GM19351 (cell line): ENCODE results near the gene B3GNT3.

ENCODE experiments used
- ATAC-seq: cut with Tn5 transposase; IDR thresholded peaks from one replicate; pipeline ENCODE4 v1.9.1; 2021; ENCODE audit warnings: mild to moderate bottlenecking, moderate library complexity; ENCODE audit not compliant: unreplicated experiment

B3GNT3 gene

DNA sequence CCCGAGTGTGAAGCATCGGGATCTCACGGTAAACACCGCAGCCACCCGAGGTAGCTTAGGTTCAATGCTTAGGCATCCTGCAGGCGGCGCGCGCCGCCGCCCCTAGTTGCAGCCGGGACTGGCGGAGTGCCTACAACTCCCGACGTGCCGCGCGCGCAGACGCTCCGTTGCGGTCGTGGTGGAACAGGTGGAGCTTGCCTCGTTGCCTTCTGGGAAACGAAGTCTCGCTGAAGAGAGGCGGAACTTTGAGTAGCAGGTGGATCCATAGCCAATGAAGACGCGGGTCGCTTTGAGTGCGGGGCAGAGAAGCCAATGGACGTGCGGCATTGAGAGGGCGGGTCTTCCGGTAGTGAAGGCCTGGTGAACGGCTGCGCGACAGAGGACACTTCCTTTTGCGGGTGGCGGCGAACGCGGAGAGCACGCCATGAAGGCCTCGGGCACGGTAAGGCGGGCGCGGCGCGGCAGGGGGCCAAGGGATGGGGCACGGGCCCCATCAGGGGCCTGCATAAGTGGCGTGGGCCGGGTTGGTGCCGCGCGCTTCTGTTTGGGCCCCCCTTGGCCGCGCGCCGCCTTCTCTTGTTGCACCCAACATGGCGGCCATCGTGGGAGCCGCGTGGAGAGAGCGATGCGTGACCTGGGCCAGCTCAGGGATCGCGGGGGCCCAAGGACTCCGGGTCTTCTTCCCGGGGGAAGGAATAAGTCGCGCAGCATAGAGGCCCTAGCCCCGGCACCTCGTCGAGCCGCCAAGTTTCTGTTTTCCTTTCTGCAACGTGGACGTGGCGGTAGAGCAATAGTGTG, 64.8 kb downstream of the B3GNT3 start, which contains the start of gene RPL18A:
TSS of gene RPL18A (plus strand) at position 378 of the 798 bp plus-strand sequence. CDS start at position 425, 47 bp downstream.
- ATAC-seq = peak; percentile 86

DNA sequence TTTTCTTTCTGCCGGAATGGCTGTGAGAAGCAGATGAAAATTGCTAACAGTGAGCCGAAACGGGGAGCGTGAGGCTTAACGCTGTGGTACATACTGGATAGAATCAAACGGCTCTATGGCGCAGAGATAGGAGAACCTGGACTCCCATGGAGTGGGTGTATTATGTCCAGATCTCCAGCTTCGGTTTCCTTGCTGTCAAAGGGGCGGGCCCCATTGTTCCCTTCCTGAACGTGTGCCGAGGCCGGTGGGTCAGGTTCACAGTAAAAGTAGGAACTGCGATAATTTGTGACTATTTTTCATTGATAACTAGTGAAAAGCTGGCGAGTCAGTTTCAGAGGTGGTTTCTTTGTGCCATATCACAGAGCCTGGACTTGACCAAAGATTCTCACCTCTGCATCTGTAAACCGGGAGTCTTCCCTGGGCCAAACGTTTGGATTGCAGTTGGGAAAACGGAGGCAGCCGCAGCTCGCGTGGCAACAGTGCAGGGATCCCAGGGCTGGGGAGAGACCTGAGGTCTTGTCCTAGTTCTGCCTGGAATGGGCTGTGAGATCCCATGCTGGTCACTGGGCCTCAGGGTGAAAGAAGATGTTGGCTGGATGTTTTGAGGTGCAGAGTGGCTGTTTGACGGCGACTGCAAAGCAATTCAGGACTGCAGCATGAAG, 65.5 kb downstream of the B3GNT3 start:
- ATAC-seq = no peak

DNA sequence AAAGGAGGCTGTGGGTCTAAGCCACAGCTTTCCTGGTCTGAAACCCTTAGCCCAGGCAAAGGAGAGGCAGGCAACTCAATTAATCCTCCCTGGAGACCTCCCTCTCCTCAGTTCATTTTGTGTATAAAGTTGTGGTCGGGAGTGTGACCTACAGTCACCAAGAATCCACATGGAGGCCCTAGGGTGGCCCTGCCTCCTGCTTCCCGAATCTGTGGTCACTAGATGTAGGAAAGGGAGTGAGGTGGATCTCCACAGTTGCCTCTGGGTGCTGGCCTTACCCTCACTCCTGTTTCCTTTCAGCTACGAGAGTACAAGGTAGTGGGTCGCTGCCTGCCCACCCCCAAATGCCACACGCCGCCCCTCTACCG, 66.0 kb downstream of the B3GNT3 start:
- no peak for ATAC-seq

DNA sequence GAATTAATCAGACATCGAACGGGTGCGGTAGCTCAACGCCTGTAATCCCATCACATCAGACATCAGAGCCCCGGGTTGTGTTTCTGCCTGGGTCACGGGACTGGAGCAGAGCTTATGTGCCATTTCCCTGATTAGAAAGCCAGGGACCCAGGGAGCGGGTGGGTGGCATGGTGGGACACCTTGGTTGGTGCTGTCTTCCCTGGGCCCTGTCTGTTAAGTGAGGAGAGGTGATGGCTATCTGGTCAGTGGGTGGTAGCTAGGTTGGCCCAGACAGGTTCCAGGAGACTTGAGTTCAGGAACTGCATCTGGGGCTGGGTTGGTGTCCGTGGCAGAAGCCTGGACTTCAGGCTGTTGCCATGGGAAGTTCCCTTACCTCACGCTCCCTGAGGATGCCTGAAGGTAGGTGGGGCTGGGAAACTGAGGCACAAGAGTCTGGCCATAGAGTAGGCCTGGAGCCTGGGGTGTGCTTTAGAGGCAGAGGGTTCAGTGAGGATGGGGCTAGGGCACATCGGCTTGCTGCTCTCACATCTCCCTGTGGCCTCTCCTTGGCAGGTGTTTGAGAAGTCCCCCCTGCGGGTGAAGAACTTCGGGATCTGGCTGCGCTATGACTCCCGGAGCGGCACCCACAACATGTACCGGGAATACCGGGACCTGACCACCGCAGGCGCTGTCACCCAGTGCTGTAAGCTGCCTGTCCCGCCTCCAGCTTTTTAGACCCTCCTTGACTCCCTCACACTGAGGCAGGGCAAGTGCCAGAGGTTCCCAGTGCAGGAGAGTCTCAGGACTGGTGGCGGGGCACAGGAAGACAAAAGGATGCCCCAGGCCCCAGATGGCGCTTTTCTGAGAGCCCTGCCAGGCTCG, 66.8 kb downstream of the B3GNT3 start:
- ATAC-seq = no peak

DNA sequence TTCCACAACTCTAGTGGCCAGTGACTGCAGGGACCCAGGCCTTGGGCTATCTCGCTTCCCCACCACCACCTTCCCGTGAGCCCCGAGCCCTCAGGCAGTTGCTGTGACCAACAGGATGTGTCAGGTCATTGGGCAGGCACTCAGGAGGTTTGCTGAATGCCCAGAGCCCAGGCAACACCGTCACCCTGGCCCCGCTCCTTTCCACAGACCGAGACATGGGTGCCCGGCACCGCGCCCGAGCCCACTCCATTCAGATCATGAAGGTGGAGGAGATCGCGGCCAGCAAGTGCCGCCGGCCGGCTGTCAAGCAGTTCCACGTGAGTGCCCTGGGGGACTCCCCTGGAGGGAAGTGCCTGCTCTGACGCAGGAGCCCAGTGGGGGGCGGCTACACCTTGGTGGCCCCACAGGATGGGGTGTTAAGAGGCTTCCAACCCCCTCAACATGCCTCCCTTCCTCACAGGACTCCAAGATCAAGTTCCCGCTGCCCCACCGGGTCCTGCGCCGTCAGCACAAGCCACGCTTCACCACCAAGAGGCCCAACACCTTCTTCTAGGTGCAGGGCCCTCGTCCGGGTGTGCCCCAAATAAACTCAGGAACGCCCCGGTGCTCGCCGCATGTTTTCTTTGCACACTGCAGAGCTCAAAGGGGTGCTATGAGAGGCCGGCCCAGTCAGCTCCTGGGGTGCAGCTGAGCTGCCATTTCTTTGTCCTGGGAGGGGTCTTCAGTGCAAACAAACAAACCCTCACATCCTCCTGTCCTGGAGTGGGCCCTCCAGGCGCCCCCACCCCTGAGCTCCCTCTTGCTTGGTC, 68.0 kb downstream of the B3GNT3 start:
- no peak for ATAC-seq
